T-helper 2 cell (primary cell): ENCODE results near the gene TCF4.

Source experiments
- DNase-seq, 5 experiments: peaks; one replicate each; pipeline versions ENCODE4 v3.0.0 to v3.0.0-alpha.2; 2012 to 2022

The TCF4 gene

GRCh38 chr18:55251254-55251971 lies 336.6 kb downstream of the TCF4 start:
- DNase-seq = peak in 1 of 5 experiments; percentile 45

- DNase-seq = peak in 1 of 5 experiments; percentile 95
Observed at GRCh38 chr18:55250768-55251173, 337.2 kb downstream of the TCF4 start.

GRCh38 chr18:55249550-55249949 lies 338.4 kb downstream of the TCF4 start:
- DNase-seq = peak in 1 of 5 experiments; percentile 90

DNA sequence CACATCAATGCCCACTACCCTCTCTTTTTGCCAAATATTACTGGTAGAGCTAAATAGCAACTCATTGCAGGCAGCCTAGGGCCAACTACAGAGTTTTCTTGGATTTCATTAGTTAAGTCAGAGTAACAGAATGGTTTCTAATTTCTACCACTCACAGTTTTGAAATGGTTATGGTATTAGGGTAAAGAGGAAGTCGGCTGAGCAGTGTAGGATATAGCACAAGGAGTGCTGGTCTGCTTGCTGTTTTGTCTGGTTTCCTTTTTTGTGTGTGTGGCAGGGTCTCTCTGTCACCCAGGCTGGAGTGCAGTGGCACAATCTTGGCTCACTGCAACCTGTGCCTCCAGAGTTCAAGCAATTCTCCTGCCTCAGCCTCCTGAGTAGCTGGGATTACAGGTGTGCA lies 339.5 kb downstream of the TCF4 start:
- DNase-seq = peak in 1 of 5 experiments; percentile 43

DNA sequence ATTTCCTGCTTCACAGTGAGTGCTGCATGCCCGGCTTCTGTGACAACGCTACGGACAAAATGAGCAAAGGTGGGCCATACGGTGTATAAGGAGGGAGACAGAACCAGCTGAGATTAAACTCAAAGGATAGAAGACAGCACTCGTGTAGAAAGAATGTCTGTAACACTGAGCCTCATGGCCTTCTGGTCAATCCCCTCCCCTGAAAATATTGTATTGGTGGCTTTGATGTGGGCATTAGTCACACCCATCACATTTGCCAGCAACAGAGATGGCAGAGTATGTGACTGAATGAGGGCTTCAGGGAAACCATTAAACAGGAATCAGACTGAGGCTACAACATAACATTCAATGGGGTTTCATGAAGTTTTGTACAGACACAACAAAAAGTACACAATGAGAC lies 341.0 kb downstream of the TCF4 start:
- DNase-seq = peak in 1 of 5 experiments; percentile 28

DNA sequence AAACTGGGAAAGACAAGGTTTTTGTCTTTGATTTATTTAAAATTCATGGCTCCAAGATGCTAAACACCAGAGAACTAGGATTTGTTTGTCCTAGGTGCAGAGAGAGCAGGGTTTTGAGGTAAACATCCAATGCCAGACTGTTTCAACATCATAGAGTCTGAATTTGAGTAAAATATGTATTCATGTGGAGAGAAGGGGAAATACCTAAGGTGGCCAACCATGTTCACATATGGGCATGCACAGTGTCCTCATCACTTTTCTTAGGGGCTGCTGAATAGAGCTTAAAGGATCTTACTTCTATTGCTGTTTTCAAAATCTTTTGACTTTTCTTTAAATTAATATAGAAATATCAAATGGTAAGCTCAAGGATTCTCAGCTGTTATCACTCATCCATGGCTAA lies 341.7 kb downstream of the TCF4 start:
- DNase-seq = peak in 1 of 5 experiments; percentile 75

DNA sequence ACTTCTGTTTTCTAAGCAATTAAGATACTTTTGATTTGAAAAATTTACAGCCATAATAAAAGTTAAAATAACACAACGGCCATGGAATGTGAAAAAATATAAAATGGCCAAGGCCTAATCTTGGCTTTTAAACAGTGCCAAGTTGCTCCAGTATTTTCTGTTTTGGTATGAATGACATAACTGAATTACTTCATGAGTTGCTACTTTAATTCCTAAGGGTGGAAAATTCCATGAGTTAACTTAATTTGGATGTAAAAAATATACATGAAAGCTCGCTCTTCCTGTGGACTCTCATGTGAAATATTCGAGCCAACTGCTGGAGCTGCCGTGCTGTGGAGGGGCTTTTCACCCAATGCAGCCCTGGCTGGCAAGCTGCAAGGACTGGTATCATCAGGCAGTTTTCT lies 342.8 kb downstream of the TCF4 start:
- DNase-seq = no peak

DNA sequence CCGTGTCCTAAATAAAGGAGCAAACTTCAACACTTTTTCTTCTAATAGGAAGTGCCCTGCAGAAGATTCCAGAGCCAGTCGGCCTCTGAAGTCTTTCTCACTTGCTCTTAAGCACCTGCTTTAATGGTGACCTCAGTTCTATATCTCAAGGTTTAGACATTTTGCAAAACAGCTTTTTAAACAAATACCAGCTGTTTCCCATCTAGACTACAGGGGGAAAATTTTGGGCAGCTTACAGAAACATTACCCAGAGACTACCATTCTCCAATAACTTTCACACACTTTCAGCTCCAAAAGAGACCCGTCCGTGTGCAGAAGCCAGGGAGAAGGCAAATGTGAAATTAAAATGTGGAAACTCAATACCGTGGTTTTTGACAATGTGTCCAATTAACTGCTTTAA lies 343.4 kb downstream of the TCF4 start:
- DNase-seq = no peak

DNA sequence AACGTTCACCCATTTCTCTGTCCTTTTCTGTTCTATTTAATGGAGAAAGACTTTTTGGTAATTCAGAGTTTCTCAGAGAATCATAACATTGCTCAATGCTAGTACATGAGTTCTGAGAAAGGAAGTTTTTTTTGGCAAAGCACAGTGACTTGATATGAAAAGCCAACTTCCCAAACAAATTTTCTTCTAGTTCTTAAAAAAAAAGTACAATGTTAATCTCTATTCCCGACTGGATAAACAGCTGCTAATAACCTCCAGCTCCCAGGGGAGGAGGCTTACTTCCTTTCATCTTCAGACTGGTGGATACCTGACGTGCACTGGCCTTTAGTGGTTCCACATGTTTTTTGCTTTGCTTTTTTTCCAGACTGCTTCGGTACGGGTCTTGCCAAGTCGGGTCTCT lies 344.1 kb downstream of the TCF4 start:
- DNase-seq = no peak

GRCh38 chr18:55243255-55243654 lies 344.7 kb downstream of the TCF4 start:
- no peak for DNase-seq

GRCh38 chr18:55240978-55241377 lies 347.0 kb downstream of the TCF4 start:
- peak in 1 of 5 experiments; percentile 62 for DNase-seq

DNA sequence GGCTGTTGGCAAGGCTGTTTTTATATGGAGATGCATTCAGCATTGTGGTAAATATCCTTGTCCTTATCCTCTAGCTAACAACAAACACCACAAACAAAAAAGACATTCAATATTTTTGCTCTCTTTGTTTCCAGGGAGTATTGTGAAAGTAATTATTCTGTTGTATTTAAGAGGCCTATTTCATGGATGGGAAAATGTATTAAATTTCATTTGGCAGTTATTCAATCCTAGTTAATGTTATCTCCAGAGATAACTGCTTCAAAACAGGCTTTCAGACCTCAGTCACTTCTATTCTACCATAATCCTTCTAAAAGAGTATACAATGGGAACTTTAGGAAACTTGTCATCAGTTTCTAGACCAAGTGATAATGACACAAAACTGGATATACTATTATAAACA lies 348.3 kb downstream of the TCF4 start:
- no peak for DNase-seq

DNA sequence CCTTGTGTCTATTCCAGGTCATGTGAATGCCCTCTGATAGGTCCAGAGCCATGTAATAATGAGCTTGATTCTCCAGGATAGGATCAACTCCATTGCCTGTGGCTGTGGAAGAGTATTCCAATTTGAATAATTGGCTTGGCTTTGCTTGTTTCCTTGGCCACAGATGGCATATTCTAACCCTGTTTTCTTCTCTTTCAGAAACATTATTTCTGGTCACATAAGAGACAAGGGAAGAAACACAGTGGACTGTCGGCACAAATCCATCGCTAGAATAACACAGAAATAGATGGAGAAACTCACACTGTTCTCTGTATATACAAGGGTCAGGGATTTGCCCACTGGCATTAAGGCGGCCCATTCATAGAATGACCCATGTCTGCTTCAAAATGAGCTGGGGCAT lies 350.3 kb downstream of the TCF4 start:
- DNase-seq = no peak

DNA sequence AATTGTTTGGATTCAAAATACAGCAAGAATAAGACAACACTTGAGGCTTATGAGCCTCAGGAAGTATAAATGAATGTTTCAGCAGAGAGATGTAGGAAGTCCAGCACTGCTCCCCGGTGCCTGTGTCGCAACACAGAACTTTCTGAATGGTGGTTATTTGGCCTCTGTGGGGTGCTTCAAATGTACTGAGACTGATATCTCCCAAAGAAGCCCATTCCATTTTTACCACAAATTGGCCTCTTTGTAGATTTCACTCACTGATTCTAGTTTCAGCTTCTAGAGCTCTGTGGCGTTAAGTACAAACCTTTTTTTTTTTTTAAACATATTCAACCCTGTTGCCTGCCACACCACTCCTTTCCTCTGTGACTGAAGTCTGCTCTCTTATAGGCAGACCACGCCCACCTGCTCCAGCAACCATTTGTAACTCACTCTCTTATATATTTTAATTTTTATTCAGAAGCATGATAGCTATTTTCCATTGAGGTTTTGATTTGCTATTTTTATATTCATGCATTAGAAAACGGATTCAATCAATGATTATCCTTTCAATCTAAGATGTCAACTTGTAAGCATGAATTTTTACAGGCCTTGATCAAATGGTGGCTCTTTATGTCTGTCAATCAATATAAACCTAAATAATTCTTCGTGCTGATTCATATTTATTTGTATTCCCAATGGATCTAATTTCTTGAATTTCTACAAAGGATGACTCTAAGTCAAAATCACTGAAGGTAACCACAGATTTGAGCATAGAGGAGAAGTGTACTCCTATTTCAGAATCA lies 351.7 kb downstream of the TCF4 start:
- peak in 1 of 5 experiments; percentile 84 for DNase-seq

DNA sequence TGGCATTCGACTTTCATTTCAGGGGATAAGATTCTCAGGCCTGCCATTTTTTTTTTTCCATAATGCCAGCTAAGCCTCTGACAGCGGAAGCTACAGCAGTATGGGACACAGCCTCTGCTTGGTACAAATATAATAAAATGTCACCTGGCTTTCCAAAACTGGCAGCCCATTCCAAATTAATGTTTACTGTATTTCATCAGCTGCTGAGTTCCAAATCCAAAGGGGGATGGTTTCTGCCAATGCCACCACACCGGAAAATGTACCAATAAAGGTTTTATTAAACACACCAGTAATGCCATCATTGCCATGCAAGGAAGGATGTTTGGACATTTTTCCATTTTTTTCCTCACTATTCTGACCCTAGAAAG lies 352.9 kb downstream of the TCF4 start:
- no peak for DNase-seq

DNA sequence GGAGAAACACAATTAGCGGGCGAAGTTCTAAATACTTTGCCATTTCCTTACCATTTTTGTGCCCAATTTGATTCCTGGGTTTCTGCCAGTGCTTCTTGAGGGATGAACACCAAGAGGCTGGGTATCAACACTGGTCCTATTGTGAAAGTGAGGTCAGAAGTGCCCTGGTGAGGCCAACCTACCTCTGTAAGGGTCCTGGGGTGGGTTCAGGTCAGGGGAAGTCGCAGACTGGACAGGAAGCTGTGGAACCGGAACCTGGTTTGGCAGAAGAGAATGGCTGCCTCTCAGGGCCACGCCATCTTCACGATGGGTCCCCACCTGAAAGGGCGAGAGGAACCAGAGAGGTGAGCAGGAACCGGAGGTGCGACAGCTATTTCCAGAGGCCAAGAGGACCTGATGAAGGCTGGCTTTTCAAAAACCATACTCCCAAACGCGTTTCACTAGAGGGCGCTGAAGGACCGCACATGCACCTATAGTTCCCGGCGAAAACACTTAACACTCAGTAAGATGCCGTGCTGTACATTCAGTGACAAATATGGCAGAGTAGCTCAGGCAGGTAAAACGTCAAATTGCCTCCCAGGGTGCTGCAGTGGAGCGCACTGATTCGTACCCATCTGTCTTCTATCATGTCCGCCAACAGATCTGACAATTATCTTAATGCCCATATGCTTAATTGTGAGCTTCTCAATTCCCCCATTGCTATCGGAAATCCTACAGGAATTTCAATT lies 353.5 kb downstream of the TCF4 start:
- DNase-seq = peak in 4 of 5 experiments; percentile 8 to 86 (median 18)

DNA sequence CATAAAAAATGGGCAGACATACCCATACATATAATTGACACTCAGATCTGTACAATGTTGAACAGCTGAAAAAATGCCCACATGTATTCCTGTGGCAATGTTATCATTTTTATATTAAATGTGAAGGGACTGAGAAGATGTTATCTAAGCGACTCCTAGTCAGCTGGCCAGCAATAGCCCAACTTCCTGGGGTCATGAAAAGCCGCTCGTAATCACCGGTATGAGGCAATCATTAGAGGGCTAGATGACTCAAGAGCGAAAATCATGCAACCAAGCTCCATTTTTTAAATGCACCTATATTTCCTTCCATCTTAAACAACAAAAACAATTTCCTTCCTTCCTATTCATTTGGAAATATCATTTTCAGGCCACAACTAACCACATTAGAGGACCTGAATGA lies 354.1 kb downstream of the TCF4 start:
- no peak for DNase-seq

DNA sequence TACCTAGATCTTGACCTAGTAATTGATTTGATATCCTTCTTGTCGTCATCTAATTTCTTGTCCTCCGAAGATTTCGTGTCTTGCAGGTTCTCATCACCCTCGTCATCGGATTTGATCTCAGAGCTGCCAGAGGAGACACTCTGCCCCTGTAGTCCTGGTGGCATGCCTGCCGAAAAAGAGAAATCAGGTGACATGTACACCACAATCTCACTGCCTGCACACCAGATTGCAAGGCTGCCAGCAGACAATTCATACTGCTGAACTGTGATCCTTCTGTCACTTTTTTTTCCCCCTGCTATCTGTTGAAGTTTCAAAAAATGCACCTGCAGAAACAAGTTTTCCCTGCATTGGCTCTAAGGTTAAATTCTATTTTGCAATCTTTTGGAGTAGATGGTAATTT lies 355.5 kb downstream of the TCF4 start:
- DNase-seq = no peak

DNA sequence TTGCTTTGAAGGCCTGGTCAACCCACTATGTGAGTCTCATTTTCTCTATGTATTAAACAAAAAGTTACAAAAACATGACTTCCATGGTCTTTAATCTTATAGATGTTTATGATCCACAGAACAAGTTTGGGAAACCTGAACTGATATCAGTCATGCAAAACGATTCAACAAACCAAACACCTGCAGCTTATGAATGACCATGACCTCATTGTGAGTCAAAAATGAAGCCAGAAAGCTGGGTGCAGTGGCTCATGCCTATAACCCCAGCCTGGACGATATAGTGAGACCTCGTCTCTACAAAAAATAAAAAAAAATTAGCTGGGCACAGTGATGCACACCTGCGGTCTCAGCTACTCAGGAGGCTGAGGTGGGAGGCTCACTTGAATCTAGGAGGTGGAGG lies 358.3 kb downstream of the TCF4 start:
- no peak for DNase-seq

GRCh38 chr18:55228707-55229106 lies 359.3 kb downstream of the TCF4 start:
- DNase-seq = no peak

DNA sequence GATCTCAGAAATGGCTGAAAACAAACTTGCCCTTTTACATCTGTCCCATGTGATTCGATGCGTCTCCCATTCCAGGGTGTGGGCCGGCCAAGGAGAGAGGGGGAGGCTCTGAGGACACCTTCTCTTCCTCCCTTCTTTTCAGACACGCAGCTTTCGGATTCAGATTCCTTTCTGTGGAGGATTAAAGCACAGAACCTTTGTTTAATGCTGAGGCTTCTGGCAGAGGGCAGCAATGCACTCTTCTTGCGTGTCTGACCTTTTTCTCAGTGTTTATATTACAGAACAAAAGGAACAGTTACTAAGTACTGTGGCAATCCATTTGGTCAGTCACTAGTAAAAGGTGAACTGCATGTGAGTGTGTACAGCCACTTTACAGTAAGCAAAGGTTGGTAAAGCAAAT lies 359.8 kb downstream of the TCF4 start:
- DNase-seq = no peak

- no peak for DNase-seq
Observed at GRCh38 chr18:55227771-55228170, 360.2 kb downstream of the TCF4 start.

DNA sequence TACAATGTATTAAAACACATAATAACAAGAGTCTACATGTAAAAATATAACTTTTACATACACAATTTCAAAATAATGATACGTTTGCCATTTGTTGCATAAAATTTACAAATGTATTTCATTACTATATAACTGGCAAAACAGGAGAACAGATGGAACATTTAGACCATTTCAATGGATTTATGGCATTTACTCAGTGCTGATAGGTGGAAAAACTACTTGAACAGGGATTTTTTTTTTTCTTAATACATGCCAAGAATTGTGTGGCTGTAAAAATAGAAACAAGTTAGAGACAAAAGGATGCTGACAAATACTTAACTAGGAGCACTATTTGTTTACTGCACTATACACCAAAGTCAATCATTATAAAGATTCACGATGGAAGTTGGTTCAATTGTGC lies 361.9 kb downstream of the TCF4 start:
- DNase-seq = no peak
